NCI-H460 (cell line): Measurements from ENCODE around the gene SLC25A11. TPM values are rescaled to one million over a fixed set of nuclear protein-coding genes. Genes with fewer than 3 reads are reported as not detected.

Experiments used
- DNase-seq: peaks from one replicate; pipeline ENCODE4 v3.0.0-alpha.2; 2016; ENCODE audit warnings: low read depth; ENCODE audit errors: extremely low read depth
- small RNA-seq, 2 experiments: library from RNA; depleted of rRNA; stranded (forward); fragments of <200 nt; gene quantifications; one replicate each; pipeline ENCODE3, GENCODE V24; 2014
- total RNA-seq: library from RNA; depleted of rRNA; stranded (reverse); fragments of >200 nt; shearing (Covaris generic); gene quantifications from 2 replicates; pipeline ENCODE4 v1.2.3, GENCODE V29; 2014; rRNA removed

SLC25A11 gene
- total RNA-seq, 1 experiment from 2014 or later, result 53.4 TPM

DNA sequence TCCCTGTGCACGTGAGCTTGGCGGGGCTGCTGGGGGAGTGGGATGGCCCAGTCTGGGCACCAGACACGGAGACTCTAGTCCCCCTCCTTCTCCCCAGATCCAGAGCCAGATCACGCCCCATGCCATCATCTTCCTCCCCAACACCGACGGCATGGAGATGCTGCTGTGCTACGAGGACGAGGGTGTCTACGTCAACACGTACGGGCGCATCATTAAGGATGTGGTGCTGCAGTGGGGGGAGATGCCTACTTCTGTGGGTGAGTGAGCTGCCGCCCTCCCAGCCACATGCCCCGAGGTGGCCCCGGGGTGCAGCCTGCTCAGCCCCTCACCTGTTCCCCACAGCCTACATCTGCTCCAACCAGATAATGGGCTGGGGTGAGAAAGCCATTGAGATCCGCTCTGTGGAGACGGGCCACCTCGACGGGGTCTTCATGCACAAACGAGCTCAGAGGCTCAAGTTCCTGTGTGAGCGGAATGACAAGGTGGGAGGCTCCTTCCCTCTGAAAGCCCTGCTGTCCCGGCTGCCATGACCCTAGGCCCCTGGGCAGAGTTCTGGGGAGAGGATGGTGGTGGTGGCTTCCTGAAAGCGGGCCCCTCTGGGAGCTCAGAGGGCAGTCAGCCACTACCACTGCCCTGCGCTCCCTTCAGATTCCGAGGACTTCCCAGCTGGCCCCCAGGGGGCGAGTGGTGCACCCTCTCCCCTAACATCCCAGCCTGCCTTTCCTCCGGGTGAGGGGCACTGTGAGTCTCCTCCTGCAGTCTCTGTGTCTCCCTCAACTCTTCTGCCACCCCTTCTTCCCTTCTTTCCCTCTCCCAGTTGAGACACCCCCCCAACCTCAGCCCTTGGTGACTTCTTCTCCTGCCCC lies 43.3 kb downstream of the SLC25A11 start:
- DNase-seq, result no peak

DNA sequence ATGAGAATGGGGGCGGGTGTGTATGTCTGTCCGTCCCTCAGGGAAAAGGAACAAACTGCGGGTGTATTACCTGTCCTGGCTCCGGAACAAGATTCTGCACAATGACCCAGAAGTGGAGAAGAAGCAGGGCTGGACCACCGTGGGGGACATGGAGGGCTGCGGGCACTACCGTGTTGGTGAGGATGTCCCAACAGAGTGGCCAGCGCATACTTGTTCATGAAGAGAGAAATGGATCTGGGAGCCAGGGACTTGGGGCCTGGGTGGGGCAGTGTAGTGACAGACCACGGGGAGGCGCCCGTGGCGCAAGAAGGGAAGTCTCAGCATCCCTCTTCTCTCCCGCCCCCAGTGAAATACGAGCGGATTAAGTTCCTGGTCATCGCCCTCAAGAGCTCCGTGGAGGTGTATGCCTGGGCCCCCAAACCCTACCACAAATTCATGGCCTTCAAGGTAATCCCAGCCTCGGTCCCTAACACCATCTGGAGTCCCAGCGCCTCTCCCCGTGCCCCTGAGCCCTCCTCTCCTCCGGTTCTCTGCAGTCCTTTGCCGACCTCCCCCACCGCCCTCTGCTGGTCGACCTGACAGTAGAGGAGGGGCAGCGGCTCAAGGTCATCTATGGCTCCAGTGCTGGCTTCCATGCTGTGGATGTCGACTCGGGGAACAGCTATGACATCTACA lies 44.1 kb downstream of the SLC25A11 start:
- no peak for DNase-seq

DNA sequence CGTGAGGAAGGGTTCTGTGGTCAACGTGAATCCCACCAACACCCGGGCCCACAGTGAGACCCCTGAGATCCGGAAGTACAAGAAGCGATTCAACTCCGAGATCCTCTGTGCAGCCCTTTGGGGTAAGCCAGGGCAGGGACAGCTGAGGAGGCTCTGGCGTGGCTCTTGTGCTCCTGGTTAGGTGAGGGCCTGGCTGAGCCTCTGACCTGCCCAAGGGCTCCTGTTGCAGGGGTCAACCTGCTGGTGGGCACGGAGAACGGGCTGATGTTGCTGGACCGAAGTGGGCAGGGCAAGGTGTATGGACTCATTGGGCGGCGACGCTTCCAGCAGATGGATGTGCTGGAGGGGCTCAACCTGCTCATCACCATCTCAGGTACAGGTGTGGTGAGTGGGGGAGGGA lies 44.7 kb downstream of the SLC25A11 start:
- DNase-seq, result no peak

DNA sequence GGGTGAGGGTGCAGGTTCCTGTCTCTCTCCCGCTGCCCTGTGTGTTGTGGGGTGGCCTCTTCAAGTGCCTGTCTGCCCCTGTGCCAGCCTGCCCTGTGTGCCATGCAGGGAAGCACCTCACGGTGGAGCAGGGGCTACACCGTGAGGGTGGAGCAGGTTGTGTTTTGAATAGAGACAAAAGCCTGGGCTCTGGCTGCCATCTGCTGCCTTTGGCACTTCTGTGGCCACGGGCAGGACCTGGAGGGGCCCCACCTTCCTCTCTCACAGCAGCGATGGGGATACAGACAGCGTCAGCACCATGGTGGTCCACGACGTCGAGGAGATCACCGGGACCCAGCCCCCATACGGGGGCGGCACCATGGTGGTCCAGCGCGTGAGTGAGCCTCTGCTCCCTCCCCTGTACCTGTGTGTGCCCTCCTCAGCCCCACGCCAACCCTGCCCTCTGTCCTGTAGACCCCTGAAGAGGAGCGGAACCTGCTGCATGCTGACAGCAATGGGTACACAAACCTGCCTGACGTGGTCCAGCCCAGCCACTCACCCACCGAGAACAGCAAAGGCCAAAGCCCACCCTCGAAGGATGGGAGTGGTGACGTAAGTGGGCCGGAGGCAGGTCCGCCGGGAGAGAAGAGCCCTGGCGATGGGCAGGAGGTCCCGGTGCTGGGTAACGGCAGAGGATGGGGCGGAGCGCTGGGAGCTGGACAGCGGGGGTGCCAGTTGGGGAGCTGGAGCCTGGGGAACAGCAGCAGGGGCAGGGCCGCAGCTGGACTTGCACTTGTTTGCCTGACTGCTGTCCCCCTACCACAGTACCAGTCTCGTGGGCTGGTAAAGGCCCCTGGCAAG lies 45.9 kb downstream of the SLC25A11 start:
- no peak for DNase-seq

DNA sequence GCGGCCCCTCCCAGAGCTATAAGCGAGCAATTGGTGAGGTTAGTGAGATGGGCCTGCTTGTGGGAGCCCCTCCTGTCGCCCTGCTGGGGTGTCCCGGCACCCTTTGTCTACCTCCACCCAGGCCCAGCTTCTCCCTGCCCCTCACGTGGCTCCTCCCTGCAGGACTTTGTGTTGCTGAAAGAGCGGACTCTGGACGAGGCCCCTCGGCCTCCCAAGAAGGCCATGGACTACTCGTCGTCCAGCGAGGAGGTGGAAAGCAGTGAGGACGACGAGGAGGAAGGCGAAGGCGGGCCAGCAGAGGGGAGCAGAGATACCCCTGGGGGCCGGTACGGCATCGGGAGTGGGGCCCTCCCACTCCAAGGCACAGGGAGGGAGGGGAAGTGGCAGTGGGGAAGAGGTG lies 46.6 kb downstream of the SLC25A11 start:
- no peak for DNase-seq

DNA sequence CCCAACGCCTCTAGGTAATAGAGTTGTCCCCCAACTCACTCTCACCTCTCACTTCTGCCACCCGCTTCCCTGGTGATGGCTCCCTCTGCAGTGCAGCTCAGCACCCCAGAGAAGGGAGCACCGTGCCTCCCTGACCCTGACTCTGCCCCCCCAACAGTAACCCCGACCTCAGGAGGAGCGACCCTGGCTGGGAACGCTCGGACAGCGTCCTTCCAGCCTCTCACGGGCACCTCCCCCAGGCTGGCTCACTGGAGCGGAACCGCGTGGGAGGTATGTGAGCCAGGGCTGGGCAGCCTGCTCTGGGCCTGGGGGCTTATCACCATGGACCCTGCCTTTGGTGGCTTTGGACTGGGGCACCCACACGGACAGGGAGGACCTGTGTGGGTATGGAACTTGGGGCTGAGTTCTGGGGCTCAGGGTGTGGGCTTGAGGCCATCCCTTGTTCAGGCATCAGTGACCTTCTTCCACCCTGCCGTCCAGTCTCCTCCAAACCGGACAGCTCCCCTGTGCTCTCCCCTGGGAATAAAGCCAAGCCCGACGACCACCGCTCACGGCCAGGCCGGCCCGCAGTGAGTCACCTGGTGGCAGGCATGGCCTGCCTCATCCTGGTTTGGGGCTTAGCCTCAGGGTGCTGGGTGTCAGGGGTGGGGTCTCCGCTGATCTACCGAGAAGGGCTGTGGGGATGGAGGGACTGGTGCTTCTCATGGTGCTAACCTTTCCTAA lies 47.2 kb downstream of the SLC25A11 start:
- no peak for DNase-seq

DNA sequence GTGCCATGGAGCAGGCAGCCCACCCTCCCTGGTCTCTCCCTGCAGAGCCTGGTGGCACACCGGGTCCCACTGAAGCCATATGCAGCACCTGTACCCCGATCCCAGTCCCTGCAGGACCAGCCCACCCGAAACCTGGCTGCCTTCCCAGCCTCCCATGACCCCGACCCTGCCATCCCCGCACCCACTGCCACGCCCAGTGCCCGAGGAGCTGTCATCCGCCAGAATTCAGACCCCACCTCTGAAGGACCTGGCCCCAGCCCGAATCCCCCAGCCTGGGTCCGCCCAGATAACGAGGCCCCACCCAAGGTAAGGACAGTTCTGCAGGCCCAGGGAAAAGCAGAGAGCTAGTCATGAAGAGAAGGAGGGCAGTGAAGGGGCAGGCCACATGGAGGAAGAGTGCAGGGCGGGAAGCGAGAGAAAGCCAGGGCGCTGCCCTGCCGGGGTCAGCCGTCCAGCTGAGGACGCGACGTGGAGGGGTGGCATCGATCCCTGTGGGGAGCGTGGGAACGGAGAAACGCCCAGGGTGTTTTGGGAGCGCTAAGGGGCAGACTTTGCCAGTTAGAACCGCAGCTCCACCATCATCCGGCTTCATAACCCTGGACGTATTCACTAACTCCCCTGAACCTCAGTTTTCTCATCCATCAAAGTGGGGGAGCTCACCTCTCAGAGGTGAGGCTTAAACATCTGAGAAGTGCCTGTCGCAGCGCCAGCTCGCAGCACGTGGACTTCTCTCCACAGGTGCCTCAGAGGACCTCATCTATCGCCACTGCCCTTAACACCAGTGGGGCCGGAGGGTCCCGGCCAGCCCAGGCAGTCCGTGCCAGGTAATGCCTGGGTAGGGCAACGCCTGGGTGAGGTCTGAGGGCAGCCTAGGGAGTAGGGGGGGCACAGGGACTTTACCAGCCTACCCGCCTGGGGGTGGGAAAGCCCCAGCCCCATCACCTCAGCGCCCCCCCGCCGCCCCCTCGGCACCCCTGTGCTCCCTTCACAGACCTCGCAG lies 48.1 kb downstream of the SLC25A11 start:
- DNase-seq, result no peak

DNA sequence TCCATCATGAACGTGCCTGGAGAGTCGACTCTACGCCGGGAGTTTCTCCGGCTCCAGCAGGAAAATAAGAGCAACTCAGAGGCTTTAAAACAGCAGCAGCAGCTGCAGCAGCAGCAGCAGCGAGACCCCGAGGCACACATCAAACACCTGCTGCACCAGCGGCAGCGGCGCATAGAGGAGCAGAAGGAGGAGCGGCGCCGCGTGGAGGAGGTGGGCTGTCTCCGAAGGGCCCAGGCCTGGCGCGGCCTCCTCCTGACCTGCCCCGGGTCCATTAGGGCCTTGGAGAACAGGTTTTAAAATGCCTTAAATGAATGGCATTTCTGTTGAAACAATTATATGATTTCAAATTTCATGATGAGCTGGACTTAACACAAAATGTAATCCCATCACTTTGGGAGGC lies 52.3 kb downstream of the SLC25A11 start:
- no peak for DNase-seq

Small RNAs within 50 kb of the gene (small RNA-seq; reads per million reads assigned to genes)
- gene MIR6864, result 0 to 0.06 reads per million in 2 experiments
- 0 reads per million in 2 experiments for gene MIR6865

Other genes starting within 250 kb of the SLC25A11 start
- 58.2 and 61.8 TPM in 2 replicates for gene PELP1, start 235.9 kb downstream of the SLC25A11 start, total RNA-seq
- 28.8 and 32.9 TPM in 2 replicates for gene ARRB2, start 229.4 kb downstream of the SLC25A11 start, total RNA-seq
- gene MED11, start 208.6 kb downstream of the SLC25A11 start, total RNA-seq, result 21.8 and 24.3 TPM in 2 replicates
- 0.22 and 0.23 TPM in 2 replicates for gene ZMYND15, start 200.2 kb downstream of the SLC25A11 start, total RNA-seq
- 16.2 and 18.0 TPM in 2 replicates for gene CXCL16, start 200.1 kb downstream of the SLC25A11 start, total RNA-seq
- gene TM4SF5, start 168.2 kb downstream of the SLC25A11 start, total RNA-seq, result not detected in 2 replicates
- not detected in 2 replicates for gene VMO1, start 153.7 kb downstream of the SLC25A11 start, total RNA-seq
- not detected in 2 replicates for gene GLTPD2, start 151.1 kb downstream of the SLC25A11 start, total RNA-seq
- gene PSMB6, start 143.9 kb downstream of the SLC25A11 start, total RNA-seq, result 141 and 171 TPM in 2 replicates
- gene PLD2, start 132.9 kb downstream of the SLC25A11 start, total RNA-seq, result 9.7 and 14.8 TPM in 2 replicates
- gene MINK1, start 106.7 kb downstream of the SLC25A11 start, total RNA-seq, result 19.4 and 19.8 TPM in 2 replicates
- 0.59 and 0.63 TPM in 2 replicates for gene C17orf107, start 40.5 kb downstream of the SLC25A11 start, total RNA-seq
- not detected in 2 replicates for gene CHRNE, start 36.9 kb downstream of the SLC25A11 start, total RNA-seq
- not detected in 2 replicates for gene GP1BA, start 7.8 kb downstream of the SLC25A11 start, total RNA-seq
- gene RNF167, start 222 bp upstream of the SLC25A11 start, total RNA-seq, result 59.5 and 62.7 TPM in 2 replicates
- gene PFN1, start 8.5 kb upstream of the SLC25A11 start, total RNA-seq, result 960 and 1,088 TPM in 2 replicates
- gene ENO3, start 11.1 kb upstream of the SLC25A11 start, total RNA-seq, result 5.4 and 7.5 TPM in 2 replicates
- 56.0 and 57.1 TPM in 2 replicates for gene SPAG7, start 27.8 kb upstream of the SLC25A11 start, total RNA-seq
- 54.5 and 59.9 TPM in 2 replicates for gene CAMTA2, start 47.6 kb upstream of the SLC25A11 start, total RNA-seq
- not detected in 2 replicates for gene INCA1, start 57.5 kb upstream of the SLC25A11 start, total RNA-seq
- gene KIF1C, start 57.9 kb upstream of the SLC25A11 start, total RNA-seq, result 50.3 and 52.6 TPM in 2 replicates
- gene SLC52A1, start 95.4 kb upstream of the SLC25A11 start, total RNA-seq, result 0.12 and 0.35 TPM in 2 replicates
- not detected in 2 replicates for gene ZFP3, start 138.4 kb upstream of the SLC25A11 start, total RNA-seq
- gene ZNF232, start 171.8 kb upstream of the SLC25A11 start, total RNA-seq, result 15.5 and 17.3 TPM in 2 replicates
- gene USP6, start 176.0 kb upstream of the SLC25A11 start, total RNA-seq, result not detected in 2 replicates